PC-3 (cell line): ENCODE results near the gene VCX2.

Source experiments
- EZH2 ChIP-seq: fragments of 300-600 bp; sonication (generic); IDR thresholded peaks from one replicate; pipeline ENCODE4 v1.6.1; 2017; ENCODE audit warnings: antibody characterized with exemption, mild to moderate bottlenecking, low read length; ENCODE audit not compliant: unreplicated experiment
- EZH2phosphoT487 ChIP-seq: fragments of 300-600 bp; sonication (generic); IDR thresholded peaks from 2 replicates; pipeline ENCODE4 v1.6.1; 2018; ENCODE audit warnings: mild to moderate bottlenecking, antibody characterized with exemption, low read length, borderline replicate concordance
- TF ChIP-seq, protein P1 (sequence below): fragments of 300-600 bp; sonication (generic); conservative IDR thresholded peaks from 2 replicates; pipeline ENCODE4 v1.5.1; 2017; ENCODE audit warnings: antibody characterized with exemption, low read depth, mild to moderate bottlenecking, low read length

GRCh38 chrX:8196776-8197175, 25.7 kb upstream of the VCX2 start:
- TF ChIP-seq, protein P1, sequence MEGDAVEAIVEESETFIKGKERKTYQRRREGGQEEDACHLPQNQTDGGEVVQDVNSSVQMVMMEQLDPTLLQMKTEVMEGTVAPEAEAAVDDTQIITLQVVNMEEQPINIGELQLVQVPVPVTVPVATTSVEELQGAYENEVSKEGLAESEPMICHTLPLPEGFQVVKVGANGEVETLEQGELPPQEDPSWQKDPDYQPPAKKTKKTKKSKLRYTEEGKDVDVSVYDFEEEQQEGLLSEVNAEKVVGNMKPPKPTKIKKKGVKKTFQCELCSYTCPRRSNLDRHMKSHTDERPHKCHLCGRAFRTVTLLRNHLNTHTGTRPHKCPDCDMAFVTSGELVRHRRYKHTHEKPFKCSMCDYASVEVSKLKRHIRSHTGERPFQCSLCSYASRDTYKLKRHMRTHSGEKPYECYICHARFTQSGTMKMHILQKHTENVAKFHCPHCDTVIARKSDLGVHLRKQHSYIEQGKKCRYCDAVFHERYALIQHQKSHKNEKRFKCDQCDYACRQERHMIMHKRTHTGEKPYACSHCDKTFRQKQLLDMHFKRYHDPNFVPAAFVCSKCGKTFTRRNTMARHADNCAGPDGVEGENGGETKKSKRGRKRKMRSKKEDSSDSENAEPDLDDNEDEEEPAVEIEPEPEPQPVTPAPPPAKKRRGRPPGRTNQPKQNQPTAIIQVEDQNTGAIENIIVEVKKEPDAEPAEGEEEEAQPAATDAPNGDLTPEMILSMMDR: no peak
- TF ChIP-seq EZH2phosphoT487: no peak
- TF ChIP-seq EZH2: no peak
